Fibroblast of peridontal ligament (primary cell): ENCODE data around the gene RAB3C.

Experiments
- DNase-seq: peaks from one replicate; pipeline ENCODE4 v3.0.0-alpha.2; 2010; ENCODE audit errors: extremely low read depth

The RAB3C gene

DNA sequence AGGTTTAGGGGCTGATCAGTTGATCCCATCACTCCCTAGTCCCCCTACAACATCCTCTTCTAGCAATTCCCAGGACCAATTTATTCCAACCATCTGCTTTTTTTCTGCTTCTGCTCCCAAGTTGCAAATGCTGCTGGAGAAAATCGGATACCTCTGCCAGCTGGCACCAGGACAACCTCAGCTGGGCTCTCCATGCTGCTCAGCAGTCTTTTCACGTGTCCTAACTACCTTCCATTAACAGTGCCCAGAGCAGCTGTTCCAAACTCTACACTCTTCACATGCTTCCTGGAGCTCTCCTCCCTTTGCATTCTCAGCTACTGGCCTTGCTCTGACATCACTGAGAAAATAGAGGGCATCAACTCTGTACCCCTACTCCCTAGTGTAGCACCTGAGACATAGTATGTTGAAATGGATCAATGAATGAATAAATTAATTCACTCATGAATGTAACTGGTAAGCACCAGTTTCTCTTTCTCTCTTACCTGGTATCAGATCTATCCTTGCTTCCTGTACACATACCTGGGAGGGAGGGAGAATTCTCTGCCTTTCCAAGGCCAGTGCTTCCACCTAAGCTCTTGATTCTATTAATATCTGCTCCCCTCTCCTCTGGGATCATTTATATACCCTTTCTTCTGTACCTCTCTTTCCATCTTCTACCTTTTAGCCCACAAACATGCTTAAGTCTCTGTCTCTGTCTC lies 191.0 kb downstream of the RAB3C start:
- no peak for DNase-seq

DNA sequence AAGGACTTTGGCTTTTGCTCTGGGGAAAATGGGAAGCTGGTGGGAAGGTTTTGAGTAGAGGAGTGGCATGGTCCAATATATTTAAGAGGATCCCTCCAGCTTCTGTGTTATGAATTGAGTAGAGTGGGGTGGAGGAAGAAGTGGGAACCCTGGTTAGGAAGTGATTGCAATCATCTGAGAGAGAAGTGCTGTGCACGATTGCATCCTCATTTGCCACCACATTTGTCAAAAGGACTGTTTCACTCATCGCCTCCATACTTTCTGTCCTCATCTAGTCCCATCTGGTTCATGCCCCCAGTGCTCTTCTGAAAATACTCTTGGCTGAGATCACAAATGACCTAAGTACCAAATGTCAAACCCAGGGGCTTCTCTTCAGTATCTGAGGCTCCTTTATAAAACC lies 192.1 kb downstream of the RAB3C start:
- no peak for DNase-seq

DNA sequence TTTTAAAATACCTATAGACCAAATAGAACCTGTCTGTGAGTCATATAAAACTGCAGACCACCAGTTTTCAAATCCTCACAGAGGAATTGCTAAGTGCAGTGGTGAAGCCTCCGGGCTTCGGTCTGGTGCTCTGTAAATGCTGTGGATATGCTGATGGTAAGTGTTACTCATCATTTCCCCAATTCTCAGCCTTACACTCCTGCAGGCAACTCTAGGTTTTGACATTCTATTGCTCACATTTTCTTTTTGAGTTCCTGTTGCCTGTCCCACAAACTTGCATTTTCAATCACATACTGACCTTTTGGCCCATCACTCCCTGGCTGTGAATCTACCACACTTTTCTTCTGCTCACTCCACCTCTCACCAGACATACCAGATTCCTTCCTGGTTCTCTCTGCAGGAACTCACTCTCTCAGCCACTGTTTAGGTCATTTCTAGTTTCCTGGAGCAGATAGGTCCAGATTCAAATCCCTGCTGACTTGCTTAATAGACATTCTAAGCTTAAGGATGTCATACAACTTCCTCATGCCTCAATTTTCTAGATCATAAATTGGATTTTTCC lies 192.9 kb downstream of the RAB3C start:
- DNase-seq, result no peak

DNA sequence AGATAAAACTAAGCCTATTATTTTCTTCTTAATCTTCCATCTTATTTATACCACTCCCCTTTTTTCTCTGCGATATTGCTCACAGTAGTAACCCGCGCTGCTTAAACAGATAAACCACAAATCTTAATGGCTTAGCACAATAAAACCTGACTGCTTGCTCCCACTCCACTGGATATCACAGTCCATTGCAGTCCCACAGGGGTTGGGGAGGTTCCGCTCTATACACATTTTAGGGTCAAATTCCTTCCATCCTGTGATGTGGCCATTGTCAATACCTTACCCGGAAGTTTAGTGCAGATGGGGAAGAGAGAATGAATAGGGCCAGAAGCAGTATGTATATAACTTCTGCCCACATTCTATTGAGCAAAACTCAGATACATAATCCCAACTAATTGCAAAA lies 193.7 kb downstream of the RAB3C start:
- no peak for DNase-seq

DNA sequence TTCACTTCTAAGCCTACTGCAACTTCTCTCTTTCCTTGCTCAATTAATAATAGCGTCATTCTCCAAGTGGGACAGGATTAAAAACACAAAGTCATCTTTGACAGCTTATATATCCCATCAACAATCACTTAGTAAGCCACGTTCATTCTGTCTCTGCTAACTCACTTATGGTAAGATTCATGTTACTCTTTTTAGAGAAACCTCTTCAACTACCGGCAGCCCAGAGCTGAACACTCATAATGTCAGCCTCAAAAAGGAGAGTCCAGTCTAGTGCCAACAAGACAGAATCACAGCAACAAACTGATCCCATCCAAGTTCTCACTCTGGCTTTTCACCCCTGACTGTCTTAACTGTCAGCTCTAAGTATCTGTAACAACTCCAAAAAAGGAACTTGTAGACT lies 196.0 kb downstream of the RAB3C start:
- no peak for DNase-seq

DNA sequence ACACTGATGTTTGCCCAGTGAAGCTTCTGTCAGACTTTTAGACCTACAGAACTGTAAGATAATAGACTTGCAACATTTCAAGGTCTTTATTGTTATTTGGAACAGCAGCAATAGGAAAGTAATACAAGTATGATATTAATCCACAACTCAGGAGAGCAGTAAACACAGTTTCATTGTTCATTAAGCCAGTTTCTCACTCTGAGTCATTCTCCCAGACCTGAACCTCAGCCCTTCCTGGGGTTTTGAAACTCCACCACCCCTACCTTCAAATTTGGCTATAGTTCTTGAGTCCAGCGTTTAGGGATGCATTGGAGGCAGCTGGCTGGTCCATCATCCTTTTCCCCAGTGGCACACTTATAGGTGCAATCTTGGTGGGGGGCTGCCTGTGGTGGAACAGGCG lies 203.2 kb downstream of the RAB3C start:
- no peak for DNase-seq

DNA sequence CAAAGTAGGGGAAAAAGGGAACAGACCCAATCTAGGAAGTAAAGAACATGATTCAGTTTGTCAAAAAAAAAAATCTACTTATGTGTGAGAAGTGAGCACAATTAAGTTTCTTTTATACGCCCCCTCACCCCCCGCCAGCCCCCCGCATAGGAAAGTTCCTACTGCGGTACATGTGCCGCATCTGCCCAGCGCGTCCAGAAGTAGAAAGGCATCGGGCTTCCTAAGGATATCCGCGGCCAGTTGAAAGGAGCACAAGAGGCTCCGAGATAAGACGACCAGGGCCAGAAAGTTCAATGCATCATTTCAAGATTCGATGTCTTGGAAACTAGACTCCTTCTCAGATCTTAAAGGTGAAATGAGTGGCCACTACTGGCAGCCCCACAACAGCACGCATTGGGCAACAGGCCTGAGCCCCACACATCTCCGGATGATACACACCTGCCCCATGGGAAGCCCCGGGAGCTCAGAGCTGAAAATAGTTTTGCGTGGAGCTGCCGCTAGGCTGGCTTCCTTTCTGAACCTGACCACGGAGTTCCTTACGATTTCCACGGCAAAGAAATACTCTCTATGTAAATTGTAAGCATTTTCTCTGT lies 203.9 kb downstream of the RAB3C start:
- no peak for DNase-seq

DNA sequence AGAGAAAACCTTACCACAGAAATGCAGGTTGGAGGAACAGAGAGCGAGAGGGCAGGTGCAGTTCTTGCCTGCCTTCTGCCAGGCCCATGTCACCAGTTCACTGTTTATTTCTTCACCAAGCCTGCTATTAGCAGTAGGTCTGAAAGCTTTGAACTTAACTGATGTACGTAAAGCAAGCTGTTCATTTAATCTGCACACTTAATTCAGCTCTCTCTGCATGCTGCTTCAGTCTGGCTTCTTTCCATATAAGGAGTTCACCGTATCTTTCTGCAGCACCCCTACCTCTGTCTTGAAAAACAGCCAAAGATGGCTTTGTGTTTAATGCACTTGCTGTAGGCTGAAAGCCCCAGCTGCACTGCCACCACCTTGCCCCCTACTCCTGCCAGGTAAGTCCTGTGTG lies 205.1 kb downstream of the RAB3C start:
- no peak for DNase-seq

DNA sequence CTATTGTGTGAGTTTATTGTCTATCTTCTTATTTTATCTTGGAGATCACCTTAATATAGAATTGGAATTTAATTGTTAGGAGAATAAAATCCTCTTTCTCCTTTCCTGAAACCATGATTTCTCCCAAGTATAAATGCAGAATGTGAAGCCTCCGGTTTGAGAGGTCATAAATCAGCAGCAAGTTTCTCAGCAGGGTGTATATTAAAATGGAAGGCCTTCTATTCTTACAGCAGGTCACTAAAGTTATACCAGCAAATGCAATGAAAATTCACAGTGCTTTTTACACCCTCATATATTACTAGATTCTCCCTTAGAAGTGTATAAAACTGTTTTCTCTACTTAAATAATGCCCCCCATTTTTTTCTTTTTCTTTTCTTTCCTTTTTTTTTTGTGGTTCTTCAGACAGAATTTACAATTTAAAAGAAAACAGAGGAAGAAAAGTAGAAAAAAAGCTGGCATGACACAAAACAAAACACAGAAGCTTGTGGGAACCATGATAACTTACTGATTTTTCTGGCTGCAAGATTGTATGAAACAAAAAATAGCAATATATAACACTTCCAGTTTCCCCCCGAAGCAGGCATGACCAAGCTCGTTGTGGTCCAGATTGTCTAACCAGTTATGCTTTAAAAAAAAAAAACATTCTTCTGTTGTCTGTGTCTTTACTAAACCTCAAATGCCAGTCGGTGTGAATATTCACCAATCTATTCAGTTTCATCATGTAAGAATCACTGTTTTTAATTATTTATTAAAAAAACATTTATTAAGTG lies 211.2 kb downstream of the RAB3C start:
- DNase-seq, result no peak

DNA sequence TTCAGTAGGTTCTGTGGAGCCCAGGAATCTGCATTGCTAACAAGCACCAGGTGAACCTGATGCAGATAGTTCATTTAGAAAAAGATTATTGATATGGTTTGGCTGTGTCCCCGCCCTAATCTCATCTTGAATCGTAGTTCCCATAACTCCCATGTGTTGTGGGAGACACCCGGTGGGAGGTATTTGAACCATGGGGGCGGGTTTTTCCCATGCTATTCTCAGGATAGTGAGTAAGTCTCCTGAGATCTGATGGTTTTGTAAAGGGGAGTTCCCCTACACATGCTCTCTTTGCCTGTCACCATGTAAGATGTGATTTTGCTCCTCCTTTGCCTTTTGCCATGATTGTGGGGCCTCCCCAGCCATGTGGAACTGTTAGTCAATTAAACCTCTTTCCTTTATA lies 212.0 kb downstream of the RAB3C start:
- no peak for DNase-seq

DNA sequence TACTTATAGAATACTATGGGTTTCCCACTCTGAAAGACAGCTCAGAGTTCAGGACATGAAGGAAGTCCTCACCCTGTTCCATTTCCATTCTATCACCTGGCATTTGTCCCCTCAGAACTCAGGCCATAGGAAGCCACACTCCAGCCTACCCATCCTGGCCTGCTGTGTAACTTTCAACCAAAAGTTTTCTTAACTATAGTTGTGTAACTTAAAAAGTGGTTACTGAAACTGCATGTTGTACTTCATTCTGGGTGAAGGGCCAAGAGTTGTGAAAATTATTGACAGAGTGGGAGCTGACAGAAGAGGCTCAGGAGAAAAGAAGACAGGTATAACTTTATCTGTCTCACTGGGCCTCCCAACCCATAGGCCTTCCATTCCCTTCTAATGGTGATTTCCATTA lies 212.5 kb downstream of the RAB3C start:
- no peak for DNase-seq

DNA sequence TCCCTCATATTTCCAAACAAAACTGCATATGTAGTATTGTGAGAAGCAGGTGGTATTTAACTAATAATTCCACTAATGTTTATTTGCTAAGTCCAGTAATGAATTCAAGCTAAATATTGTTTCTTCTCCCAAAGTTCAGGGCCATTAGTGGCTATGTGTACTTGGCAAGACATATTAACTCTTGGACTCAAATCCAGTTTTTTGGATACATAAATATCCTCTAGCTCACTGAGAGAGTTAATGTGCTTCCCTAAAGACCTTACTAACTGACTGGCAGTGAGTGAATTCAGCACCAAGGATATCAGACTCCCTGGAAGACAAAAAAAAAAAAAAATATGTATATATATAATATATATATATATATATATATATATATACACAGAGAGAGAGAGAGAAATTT lies 214.1 kb downstream of the RAB3C start:
- no peak for DNase-seq

DNA sequence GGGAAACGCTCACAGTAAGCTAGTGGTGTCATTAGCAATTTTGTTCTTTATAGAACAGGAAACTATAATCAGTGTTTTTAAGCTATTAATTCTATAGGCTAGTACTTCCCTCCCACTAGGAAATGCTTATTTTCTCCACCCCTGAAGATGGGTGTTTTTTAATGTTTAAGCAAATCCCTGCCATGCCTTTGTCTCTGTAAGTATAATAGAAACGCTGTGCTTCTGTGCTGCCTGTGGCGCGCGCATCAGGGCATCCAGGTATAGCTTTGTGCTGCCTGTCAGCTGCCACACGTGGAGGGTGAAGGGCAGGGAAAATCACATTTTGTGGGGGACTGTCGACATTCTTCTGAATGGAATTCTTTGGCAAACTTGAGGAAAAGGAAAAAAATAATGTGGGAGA lies 217.5 kb downstream of the RAB3C start:
- no peak for DNase-seq

DNA sequence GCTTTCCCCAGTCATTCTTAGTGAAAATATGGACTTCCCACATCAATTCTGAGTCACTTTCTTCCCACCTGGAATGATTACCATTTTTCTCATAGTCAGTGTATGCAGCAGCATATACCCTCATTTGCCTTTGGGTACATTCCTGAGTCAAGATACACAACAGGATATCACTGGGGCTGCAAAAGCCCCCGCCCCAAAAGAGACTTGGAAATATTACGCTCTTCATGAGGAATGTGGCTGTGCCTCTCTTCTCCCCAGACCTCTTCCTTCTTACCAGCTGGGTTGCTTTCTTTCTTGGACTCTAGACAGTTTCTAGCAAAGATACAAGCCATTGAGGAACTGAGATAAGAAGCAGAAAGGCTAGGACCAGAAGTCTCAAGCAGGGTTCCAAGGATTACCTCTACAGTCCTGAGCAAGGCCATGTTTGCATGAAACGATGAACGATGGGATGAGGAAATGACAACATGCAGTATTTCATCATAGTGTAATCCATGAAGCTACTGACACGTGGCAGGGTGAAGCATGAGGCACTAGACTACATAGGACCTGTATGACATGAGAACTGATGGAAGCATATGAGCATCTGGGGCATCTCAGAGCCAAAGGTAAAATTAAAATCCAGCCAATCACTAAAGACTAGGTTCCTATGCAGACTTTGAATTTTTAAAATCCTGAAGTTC lies 218.1 kb downstream of the RAB3C start:
- DNase-seq, result no peak

DNA sequence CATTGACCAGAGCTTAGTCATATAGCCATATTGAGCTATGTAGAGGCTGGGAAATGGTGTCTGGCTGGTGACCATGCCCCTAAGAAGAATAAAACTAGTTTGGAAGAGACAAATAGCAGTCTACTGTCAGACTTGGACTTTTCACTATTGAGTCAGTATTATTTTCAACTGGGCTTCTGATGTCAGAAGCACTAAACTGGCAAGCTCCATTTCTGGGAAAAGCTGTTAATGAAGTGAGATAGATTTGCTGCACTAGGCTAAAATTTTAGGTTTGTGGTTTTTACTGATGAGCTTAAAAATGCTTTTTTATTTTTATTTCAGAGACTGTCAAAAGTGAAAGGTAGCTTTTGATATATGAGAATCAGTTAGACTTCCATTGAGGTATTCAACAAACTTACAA lies 220.2 kb downstream of the RAB3C start:
- no peak for DNase-seq

DNA sequence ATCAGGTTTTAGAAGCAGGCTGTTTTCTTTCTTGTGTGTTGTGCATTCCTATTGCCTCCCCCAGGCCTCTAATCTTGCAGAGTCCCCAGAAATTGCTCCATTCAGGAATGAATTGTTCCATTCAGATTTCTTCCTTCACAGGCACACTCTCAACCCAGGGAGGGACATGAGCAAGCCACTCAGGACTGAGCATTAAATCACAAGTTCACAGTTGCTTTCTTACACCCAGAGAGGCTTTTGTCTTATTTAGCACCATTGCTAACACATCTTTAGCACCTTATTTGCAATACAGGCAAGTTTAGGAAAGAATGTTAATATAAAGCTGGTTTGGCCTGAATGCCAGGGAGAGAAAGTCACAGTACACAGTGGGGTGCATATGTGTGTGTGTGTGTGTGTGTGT lies 221.4 kb downstream of the RAB3C start:
- DNase-seq, result no peak

DNA sequence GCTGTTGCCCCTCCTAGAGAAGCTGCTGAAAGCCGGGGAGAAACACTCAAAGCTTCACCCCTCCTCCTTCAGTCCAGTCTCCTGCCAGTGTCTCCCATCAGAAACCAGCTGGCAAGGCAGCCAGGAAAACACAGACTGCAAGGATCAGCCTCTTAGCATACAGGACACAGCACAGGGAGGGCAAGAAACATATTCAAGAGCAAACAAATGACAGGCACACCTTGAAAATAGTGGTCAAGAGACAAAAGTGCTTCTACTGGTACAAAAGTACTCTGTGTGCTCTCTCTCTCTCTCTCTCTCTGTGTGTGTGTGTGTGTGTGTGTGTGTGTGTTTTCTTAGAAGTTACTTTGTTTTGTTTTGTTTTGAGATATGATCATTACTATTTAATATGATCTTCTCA lies 227.2 kb downstream of the RAB3C start:
- no peak for DNase-seq

DNA sequence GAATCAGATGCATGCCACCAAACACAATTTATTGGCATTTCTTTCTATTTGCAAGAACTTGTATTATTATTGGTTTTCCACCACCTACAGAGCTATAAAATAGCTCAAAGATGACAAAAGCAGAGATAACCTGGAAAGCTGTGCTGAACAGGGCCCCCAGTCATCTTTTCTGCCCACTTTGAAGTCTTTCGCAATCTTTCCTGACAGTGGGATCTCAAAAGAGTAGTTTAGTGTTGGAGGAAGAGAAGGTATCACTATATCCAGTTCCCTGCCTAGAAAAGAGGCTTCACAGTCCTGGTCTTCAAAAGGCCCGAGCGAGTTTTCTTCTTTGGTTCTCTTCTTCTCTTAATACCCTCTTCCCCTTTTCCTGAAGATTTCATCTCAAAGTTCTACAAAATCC lies 231.0 kb downstream of the RAB3C start:
- DNase-seq, result no peak

DNA sequence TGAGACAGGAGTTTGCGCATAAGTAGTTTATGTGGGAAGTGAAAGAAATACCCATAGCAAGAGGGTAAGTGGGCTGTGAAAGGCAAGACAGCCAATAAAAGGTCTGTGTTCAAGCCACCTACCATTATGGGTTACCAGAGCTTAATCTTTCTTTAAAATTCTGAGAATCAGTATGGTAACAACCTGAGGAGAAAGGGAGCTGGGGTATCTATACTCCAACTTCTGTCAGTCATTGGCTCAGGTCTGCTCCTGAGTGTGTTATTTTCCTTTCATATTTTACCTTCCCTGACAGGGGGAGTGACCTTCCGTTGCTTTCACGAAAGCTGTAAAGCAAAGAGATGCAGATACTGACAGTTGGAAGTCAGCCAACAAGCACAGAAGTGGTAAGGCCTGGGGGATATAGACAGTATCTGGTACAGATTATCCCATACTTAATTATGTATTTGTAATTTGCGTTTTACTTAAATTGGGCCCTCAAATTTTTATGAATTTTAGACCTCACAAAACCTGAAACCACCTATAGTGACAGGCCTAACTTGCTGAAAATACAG lies 233.4 kb downstream of the RAB3C start:
- DNase-seq, result no peak

DNA sequence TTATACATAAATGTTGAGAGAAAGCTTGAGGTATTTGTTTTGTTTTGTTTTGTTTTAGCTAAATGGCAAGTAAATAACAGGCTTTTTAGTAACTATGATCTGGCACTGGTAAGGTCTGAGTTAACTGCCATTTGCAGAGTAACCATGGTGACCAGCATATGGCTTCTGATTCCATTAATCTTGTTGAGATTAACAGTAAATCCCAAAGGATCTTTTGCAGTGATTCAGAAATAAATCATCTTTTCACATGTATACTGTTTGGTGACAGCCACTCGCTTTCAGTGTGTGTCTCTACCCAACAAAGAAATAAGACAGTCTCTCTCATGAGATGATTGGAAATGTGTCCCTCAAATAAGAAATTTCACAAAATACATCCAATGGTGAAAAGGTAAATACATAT lies 235.6 kb downstream of the RAB3C start:
- no peak for DNase-seq

DNA sequence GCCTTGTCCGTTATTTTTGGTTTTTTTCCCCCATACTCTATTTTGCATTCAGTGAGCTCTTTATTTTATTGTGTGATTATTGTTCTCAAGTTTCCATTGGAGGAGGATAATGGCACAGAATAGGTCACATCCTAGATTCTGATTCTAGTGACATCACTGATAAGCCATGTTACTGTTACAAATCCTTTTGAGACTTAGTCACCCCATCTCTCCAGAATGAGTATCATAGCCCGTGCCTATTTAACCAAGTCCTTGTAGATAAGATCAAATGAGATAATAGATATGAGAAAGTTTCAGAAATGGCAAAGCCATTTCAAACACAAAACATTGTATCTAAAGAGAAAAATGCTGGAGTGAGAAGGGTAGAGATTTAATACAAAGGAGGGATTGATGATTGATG lies 242.6 kb downstream of the RAB3C start:
- DNase-seq, result no peak

DNA sequence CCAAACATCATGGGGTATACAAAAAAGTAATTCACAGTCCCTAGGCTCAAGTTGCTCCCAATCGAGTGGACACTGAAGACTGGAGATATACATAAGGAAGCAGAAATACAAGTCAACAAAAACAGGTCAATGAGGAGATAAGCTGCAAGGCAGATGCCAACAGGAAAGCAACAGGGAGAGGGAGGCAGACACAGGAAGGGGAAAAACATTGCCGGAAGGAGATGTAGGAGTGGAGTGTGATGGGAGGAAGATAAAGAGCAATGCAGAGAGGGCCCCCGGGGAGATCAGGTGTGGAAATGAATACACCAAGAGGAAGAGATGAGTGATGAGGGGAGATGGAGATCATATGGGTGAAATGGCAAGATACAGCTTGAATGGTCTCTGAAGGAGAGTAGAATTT lies 243.0 kb downstream of the RAB3C start:
- DNase-seq, result no peak
